OCI-LY7 (cell line): ENCODE data around the gene PLCXD1. TPM values are rescaled to one million over a fixed set of nuclear protein-coding genes. Genes with fewer than 3 reads are reported as not detected.

Source experiments
- BruUV-seq: library from RNA; stranded (reverse); fragments of 400-500 nt; replicated peaks from 2 replicates; lab custom pipeline; 2021; lab: Mats Ljungman, UMichigan
- CTCF ChIA-PET: fragments of 300-600 bp; sonication (Branson Sonifier 250); formaldehyde crosslinking; loops from one replicate; lab custom pipeline; 2022; ENCODE audit warnings: antibody characterized with exemption; ENCODE audit not compliant: unreplicated experiment; lab: Charles Lee
- POLR2A ChIA-PET: fragments of 300-600 bp; sonication (Branson Sonifier 250); formaldehyde crosslinking; loops from one replicate; lab custom pipeline; 2022; ENCODE audit warnings: antibody characterized with exemption; lab: Charles Lee
- DNase-seq: peaks from one replicate; pipeline ENCODE4 v3.0.0-alpha.2; 2015; ENCODE audit warnings: low spot score
- H2AFZ ChIP-seq: fragments of 200-600 bp; sonication (generic), shearing (Covaris generic); 2 replicates; pipeline ENCODE4 v1.6.1; 2014; ENCODE audit warnings: mild to moderate bottlenecking, antibody characterized with exemption, low read length, moderate library complexity
- H3K27ac ChIP-seq: fragments of 200-600 bp; sonication (generic); 2 replicates; pipeline ENCODE4 v1.5.1; 2014; ENCODE audit warnings: mixed run types, low read depth, mild to moderate bottlenecking, moderate library complexity, low read length, inconsistent platforms; ENCODE audit not compliant: poor library complexity, severe bottlenecking
- H3K36me3 ChIP-seq: fragments of 200-600 bp; sonication (generic); 2 replicates; pipeline ENCODE4 v1.6.1; 2014; ENCODE audit warnings: mild to moderate bottlenecking, antibody characterized with exemption, low read length, moderate library complexity, mixed read lengths; ENCODE audit not compliant: insufficient read depth
- H3K4me1 ChIP-seq: fragments of 200-600 bp; sonication (generic); 2 replicates; pipeline ENCODE4 v1.5.1; 2014; ENCODE audit warnings: mild to moderate bottlenecking, low read length; ENCODE audit not compliant: insufficient read depth, poor library complexity, severe bottlenecking
- H3K4me2 ChIP-seq: fragments of 200-600 bp; sonication (generic); 2 replicates; pipeline ENCODE4 v1.6.1; 2014; ENCODE audit warnings: mild to moderate bottlenecking, low read length
- H3K4me3 ChIP-seq: fragments of 200-600 bp; sonication (generic); 2 replicates; pipeline ENCODE4 v1.5.1; 2014; ENCODE audit warnings: mild to moderate bottlenecking, low read depth, low read length; ENCODE audit not compliant: poor library complexity, severe bottlenecking
- H3K79me2 ChIP-seq: fragments of 200-600 bp; sonication (generic); 2 replicates; pipeline ENCODE4 v1.6.1; 2016; ENCODE audit warnings: low read depth, mild to moderate bottlenecking, low read length, moderate library complexity, mixed read lengths; ENCODE audit not compliant: insufficient read depth
- H3K9me2 ChIP-seq: fragments of 200-600 bp; sonication (generic); 2 replicates; pipeline ENCODE4 v1.6.1; 2016; ENCODE audit warnings: mild to moderate bottlenecking, low read length, mixed read lengths; ENCODE audit not compliant: insufficient read depth
- H3K9me3 ChIP-seq: fragments of 200-600 bp; sonication (generic); 2 replicates; pipeline ENCODE4 v1.6.1; 2014; ENCODE audit warnings: mild to moderate bottlenecking, mixed run types, low read length, mixed read lengths
- H4K20me1 ChIP-seq: fragments of 200-600 bp; sonication (generic); 2 replicates; pipeline ENCODE4 v1.6.1; 2014; ENCODE audit warnings: mild to moderate bottlenecking, antibody characterized with exemption, low read length, moderate library complexity, mixed read lengths; ENCODE audit not compliant: insufficient read depth
- EZH2phosphoT487 ChIP-seq: fragments of 200-600 bp; sonication (generic); IDR thresholded peaks from 2 replicates; pipeline ENCODE4 v1.6.1; 2018; ENCODE audit warnings: low read depth, borderline replicate concordance, mild to moderate bottlenecking, mixed run types, antibody characterized with exemption, low read length, moderate library complexity, mixed read lengths
- intact Hi-C: fragments of 100-400 bp; cut with micrococcal nuclease; formaldehyde crosslinking; loops from one replicate; pipeline ENCODE4 v1.10.0; 2022; ENCODE audit not compliant: unreplicated experiment
- total RNA-seq, 2 experiments: library from RNA; depleted of rRNA in 1 of 2; stranded (reverse); fragments of >200 nt in 1 of 2; shearing (Covaris generic) in 1 of 2; gene quantifications; 2 replicates each; pipeline ENCODE4 v1.2.3, GENCODE V29; 2014 to 2022
- TF ChIP-seq, protein P1 (sequence below): fragments of 200-600 bp; sonication (generic); conservative IDR thresholded peaks from 2 replicates; pipeline ENCODE4 v1.5.1; 2014; ENCODE audit warnings: mild to moderate bottlenecking, antibody characterized with exemption, low read length, moderate library complexity, mixed read lengths

The PLCXD1 gene
- total RNA-seq, 2 experiments from 2014 or later: 86.0 to 133 TPM

GRCh38 chrX:334971-335757 is 54.0 kb downstream of the PLCXD1 start:
- no peak overlapping the region for H2AFZ ChIP-seq
- no peaks in the 10 kb centered on the region for H3K79me2 ChIP-seq
- no peak overlapping the region for H3K4me2 ChIP-seq
- H3K36me3 ChIP-seq: peaks cover 68% of the 10 kb centered on the region
- no peak overlapping the region for H3K4me3 ChIP-seq
- H3K27ac ChIP-seq: no peak overlapping the region
- BruUV-seq: no TSS peak
- H3K9me3 ChIP-seq: no peaks in the 10 kb centered on the region
- TF ChIP-seq, protein P1, sequence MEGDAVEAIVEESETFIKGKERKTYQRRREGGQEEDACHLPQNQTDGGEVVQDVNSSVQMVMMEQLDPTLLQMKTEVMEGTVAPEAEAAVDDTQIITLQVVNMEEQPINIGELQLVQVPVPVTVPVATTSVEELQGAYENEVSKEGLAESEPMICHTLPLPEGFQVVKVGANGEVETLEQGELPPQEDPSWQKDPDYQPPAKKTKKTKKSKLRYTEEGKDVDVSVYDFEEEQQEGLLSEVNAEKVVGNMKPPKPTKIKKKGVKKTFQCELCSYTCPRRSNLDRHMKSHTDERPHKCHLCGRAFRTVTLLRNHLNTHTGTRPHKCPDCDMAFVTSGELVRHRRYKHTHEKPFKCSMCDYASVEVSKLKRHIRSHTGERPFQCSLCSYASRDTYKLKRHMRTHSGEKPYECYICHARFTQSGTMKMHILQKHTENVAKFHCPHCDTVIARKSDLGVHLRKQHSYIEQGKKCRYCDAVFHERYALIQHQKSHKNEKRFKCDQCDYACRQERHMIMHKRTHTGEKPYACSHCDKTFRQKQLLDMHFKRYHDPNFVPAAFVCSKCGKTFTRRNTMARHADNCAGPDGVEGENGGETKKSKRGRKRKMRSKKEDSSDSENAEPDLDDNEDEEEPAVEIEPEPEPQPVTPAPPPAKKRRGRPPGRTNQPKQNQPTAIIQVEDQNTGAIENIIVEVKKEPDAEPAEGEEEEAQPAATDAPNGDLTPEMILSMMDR: no peak
- no peak for TF ChIP-seq EZH2phosphoT487
- intact Hi-C loops: no loop called here
- POLR2A ChIA-PET: no interaction called here
- no peaks in the 10 kb centered on the region for H3K9me2 ChIP-seq
- CTCF ChIA-PET: no interaction called here
- H3K4me1 ChIP-seq: no peaks in the 10 kb centered on the region
- H4K20me1 ChIP-seq: no peaks in the 10 kb centered on the region
- no peak for DNase-seq

GRCh38 chrX:335758-336155 is 54.6 kb downstream of the PLCXD1 start:
- Histone ChIP-seq H3K36me3 (peaks cover 72% of the 10 kb centered on the region), H2AFZ (no peak overlapping the region), H3K9me3 (no peaks in the 10 kb centered on the region), H3K4me2 (no peak overlapping the region), H4K20me1 (no peaks in the 10 kb centered on the region), H3K79me2 (no peaks in the 10 kb centered on the region), H3K4me1 (no peaks in the 10 kb centered on the region), H3K4me3 (no peak overlapping the region), H3K27ac (no peak overlapping the region), H3K9me2 (no peaks in the 10 kb centered on the region)
- intact Hi-C loops: no loop called here
- ChIA-PET POLR2A (no interaction called here), CTCF (no interaction called here)
- no peak for DNase-seq
- BruUV-seq: no TSS peak
- no peak for TF ChIP-seq EZH2phosphoT487
- TF ChIP-seq, protein P1: no peak

GRCh38 chrX:336227-336626 is 55.0 kb downstream of the PLCXD1 start:
- no peak overlapping the region for H3K4me3 ChIP-seq
- H3K9me3 ChIP-seq: no peaks in the 10 kb centered on the region
- ChIA-PET CTCF (no interaction called here), POLR2A (no interaction called here)
- no peaks in the 10 kb centered on the region for H4K20me1 ChIP-seq
- H3K9me2 ChIP-seq: no peaks in the 10 kb centered on the region
- TF ChIP-seq EZH2phosphoT487: no peak
- TF ChIP-seq, protein P1: no peak
- DNase-seq: no peak
- no peak overlapping the region for H2AFZ ChIP-seq
- H3K36me3 ChIP-seq: peaks cover 77% of the 10 kb centered on the region
- no peaks in the 10 kb centered on the region for H3K79me2 ChIP-seq
- BruUV-seq: no TSS peak
- H3K27ac ChIP-seq: no peak overlapping the region
- intact Hi-C loops: no loop called here
- H3K4me1 ChIP-seq: no peaks in the 10 kb centered on the region
- H3K4me2 ChIP-seq: no peak overlapping the region
